GM18502 (cell line): Measurements from ENCODE around the gene FADS3.

Experiments used
- ATAC-seq: cut with Tn5 transposase; IDR thresholded peaks from one replicate; pipeline ENCODE4 v1.9.1; 2021; ENCODE audit warnings: mild to moderate bottlenecking; ENCODE audit not compliant: unreplicated experiment, poor library complexity

The FADS3 gene

GRCh38 chr11:61841636-61842527, 49.5 kb downstream of the FADS3 start:
- no peak for ATAC-seq

GRCh38 chr11:61840371-61840770, 51.0 kb downstream of the FADS3 start:
- no peak for ATAC-seq

- ATAC-seq: no peak
These were observed 51.6 kb downstream of the FADS3 start for GRCh38 chr11:61839742-61840141.

GRCh38 chr11:61838921-61839320, 52.4 kb downstream of the FADS3 start:
- no peak for ATAC-seq

- ATAC-seq: no peak
These were observed 52.8 kb downstream of the FADS3 start for GRCh38 chr11:61838501-61838900.

GRCh38 chr11:61837411-61838005, 53.8 kb downstream of the FADS3 start:
- ATAC-seq: no peak

GRCh38 chr11:61836193-61836592, 55.2 kb downstream of the FADS3 start:
- no peak for ATAC-seq

- peak; percentile 90 for ATAC-seq
These were observed 56.9 kb downstream of the FADS3 start for GRCh38 chr11:61834278-61835048.

GRCh38 chr11:61833926-61834277, 57.4 kb downstream of the FADS3 start:
- ATAC-seq: no peak

GRCh38 chr11:61833471-61833870, 57.9 kb downstream of the FADS3 start:
- ATAC-seq: no peak

GRCh38 chr11:61832754-61833153, 58.6 kb downstream of the FADS3 start:
- ATAC-seq: no peak

GRCh38 chr11:61832207-61832606, 59.1 kb downstream of the FADS3 start:
- no peak for ATAC-seq

GRCh38 chr11:61830237-61831105, 60.9 kb downstream of the FADS3 start:
- no peak for ATAC-seq

GRCh38 chr11:61829806-61830205, 61.5 kb downstream of the FADS3 start:
- no peak for ATAC-seq

GRCh38 chr11:61828629-61829407, 62.5 kb downstream of the FADS3 start:
- peak; percentile 32 for ATAC-seq

- ATAC-seq: peak; percentile 3
These were observed 63.0 kb downstream of the FADS3 start for GRCh38 chr11:61828379-61828628.

- peak; percentile 69 for ATAC-seq
These were observed 63.6 kb downstream of the FADS3 start, which contains the start of gene FADS2 for GRCh38 chr11:61827571-61828378. TSS of gene FADS2 (plus strand) at chr11:61828300. CDS start at chr11:61828391, 91 bp downstream.

GRCh38 chr11:61826930-61827570, 64.3 kb downstream of the FADS3 start:
- ATAC-seq: peak; percentile 5
